Activated T-cell treated with anti-CD3 and anti-CD28 coated beads for 24 hours (primary cell): ENCODE results near the gene CGB2.

Source experiments
- DNase-seq: peaks from one replicate; pipeline ENCODE4 v3.0.0-alpha.2; 2020; ENCODE audit warnings: low read depth

CGB2 gene

DNA sequence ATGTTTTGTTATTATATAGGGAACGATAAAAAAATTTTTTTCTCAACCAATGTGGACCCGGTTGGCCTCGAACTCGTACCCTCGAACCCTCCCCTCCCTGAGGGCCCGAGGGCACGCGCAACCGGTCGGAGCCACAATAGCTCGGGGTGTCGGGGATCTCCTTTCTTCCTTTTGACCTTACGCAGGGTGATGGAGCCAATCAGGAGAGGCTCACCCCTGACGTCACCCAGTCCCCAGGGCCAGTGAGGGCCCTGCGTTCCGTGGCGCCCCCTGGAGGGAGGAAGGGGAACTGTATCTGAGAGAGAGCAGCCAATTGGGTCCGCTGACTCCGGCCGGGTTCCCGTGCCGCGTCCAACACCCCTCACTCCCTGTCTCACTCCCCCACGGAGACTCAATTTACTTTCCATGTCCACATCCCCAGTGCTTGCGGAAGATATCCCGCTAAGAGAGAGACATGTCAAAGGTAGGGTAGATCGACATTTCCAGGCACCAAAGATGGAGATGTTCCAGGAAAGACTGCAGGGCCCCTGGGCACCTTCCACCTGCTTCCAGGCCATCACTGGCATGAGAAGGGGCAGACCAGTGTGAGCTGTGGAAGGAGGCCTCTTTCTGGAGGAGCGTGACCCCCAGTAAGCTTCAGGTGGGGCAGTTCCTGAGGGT, at the start of gene CGB2:
Gene CGB2, plus strand, starts transcription at position 249 of the 660 bp plus-strand sequence. Its CDS starts 206 bp downstream, at position 455.
- DNase-seq, result peak; percentile 55

DNA sequence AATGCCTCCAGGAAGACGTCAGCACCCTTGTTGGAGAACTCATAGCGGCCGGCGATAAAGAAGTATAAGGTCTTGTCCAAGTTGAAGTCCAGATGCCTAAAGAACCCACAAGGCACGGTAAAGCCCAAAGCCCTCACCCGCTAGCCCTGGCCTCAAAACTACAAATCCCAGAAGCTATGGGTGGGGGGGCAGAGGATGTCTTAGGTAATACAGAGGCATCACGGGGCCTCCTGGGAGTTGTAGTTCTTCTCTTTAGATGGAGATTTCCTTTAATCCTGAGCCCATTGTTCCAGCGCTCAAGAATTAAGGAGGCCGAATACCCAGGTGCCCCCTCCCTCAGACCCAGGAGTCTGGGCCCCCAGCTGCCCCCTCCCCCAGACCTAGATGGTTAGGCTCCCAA, 49.4 kb upstream of the CGB2 start:
- DNase-seq, result no peak

GRCh38 chr19:48985711-48986110, 46.0 kb upstream of the CGB2 start:
- no peak for DNase-seq

DNA sequence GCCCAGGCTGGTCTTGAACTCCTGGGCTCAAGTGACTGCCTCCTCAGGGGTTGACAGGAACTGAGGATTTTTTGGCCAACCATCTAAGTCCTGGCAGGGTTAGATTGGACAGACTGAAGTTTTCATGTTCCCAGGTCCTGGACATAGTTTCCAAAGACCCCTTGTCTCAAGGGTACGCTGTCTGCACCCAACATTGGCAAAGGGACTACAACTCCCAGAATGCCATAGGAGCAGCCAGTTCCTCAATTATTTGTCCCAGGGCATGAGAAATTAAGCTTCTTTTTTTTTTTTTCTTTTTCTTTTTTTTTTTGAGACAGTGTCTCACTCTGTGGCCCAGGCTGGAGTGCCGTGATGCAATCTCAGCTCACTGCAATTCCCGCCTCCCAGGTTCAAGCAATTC, 45.5 kb upstream of the CGB2 start:
- DNase-seq, result no peak

DNA sequence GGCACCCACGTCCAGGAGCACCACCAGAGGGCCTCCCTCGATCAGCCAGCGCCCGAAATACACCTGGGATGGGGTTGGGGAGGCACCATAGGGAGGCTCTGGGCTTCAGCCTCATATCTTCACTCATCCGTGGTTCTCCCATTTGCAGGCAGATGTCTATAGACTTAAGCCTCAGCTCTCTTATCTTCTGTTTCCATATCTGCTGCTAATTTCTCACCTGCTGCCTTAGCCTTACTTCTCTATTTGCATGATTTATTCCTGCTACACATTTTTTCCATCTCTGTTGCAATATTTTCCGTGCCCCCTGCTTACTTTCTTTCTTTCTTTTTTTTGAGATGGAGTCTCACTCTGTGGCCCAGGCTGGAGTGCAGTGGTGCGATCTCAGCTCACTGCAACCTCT, 44.4 kb upstream of the CGB2 start:
- DNase-seq, result no peak

DNA sequence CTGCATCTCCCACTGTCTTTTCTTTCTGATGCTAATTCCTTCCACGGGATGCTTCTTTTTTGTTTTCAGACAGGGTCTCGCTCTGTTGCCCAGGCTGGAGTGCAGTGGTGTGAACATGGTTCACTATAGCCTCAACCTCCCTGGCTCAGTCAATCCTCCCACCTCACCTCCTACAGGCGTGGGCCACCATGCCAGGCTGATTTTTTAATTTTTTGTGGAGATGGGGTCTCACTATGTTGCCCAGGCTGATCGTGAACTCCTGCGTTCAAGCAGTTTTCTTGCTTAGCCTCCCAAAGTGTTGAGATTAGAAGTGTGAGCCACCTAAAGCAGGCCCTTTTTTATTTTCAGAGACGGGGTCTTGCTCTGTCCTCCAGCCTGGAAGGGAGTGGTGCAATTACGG, 43.4 kb upstream of the CGB2 start:
- no peak for DNase-seq

DNA sequence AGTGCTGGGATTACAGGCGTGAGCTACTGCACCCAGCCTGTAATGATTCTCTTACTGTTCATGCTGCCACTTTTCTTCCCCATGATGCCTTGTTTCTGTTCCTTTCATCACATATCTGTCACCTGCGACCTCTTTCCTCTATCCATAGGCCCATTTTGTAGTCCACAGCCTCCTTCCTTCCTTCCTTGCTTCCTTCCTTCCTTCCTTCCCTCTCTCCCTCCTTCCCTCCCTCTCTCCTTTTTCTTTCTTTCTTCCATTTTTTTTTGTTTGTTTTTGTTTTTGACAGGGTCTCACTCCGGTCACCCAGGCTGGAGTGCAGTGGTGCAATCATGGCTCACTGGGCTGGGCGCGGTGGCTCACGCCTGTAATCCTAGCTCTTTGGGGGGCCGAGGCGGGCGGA, 42.8 kb upstream of the CGB2 start:
- no peak for DNase-seq

DNA sequence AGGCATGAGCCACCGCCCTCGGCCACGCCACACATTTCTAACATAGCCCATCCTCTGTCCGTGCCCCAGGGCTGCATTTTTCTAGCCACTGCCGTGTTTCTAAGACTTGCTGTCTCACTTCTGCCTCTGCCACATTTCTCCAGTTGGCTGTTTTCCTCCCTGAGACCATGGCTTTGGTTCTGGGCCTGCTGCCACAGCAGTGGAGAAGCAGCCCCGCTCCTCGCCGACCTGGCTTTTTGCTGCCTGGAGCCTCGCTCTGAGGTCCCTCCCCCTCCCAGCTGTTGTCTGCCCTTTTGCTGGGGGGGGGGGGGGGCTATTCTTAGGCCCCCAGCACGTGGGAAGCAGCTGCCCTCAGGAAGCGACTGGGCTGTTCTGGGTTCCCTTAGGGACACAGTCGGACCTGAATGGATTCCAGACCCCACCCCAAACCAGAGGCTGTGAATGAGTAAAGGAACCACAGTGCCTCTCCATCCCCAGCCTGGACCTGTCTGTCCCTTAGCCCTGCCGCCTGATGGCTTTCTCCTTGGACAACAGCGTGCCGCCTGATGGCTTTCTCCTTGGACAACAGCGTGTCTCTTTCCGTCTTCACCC, 41.9 kb upstream of the CGB2 start:
- no peak for DNase-seq

GRCh38 chr19:48990400-48990799, 41.3 kb upstream of the CGB2 start:
- DNase-seq, result no peak

DNA sequence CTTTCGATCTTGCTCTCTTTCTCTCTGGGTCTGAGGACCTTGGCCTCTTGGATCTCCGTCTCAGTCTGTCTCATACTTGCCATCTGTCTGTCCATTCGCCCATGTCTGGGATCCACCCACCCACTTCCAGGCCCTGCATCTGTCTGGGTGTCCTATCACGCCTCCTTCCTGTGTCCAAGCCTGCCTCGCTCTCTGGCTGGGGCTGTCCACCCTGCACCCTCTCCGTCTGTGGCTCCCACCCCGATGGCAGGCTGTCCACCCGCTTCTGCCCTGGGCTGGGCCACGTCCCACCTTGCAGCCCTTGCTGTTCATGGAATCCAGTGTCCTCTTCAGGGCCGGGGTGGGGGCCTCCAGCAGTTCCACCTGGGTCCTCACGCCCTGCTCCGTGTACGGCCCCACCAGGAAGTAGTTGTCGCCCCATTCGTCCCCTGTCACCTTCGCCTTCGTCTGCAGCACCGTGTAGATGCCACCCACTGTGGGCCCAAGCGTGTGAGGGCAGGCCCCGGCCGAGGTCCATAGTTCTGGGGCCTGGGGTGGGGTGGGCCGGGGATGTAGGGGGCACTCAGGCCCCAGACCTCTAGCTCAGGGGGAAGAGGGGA, 40.6 kb upstream of the CGB2 start:
- DNase-seq, result no peak

- DNase-seq, result no peak
These were observed 39.7 kb upstream of the CGB2 start for GRCh38 chr19:48991873-48992580.

- no peak for DNase-seq
These were observed 39.0 kb upstream of the CGB2 start for GRCh38 chr19:48992581-48993174.

- peak; percentile 99 for DNase-seq
These were observed 38.3 kb upstream of the CGB2 start, which contains the start of the genes GYS1 and RUVBL2 for GRCh38 chr19:48993175-48994034. TSS of gene GYS1 (minus strand) at chr19:48993309. CDS start at chr19:48993112, 197 bp downstream. TSS of gene RUVBL2 (plus strand) at chr19:48993887. CDS start at chr19:48993912, 25 bp downstream.

DNA sequence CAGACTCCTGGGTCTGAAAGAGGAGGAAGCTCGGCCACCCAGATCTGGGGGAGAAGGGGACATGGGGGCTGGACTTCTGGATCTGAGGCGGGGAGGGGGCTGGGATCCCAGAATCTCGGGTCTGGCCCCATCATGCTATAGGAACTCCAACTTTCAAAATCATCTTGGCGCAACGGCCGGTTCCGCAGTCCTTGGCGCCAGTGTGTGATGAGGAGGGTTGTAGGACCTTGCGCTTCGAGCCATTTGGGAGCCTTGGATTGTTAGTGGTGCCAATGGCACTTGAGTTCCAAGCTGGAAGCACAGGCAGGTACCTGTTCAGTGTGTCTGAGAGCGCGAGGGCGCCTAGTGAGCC, 37.7 kb upstream of the CGB2 start:
- no peak for DNase-seq

- DNase-seq, result no peak
These were observed 33.7 kb upstream of the CGB2 start for GRCh38 chr19:48997972-48998371.

GRCh38 chr19:48999481-49000325, 32.0 kb upstream of the CGB2 start:
- DNase-seq, result no peak

GRCh38 chr19:49004133-49004532, 27.6 kb upstream of the CGB2 start:
- no peak for DNase-seq

DNA sequence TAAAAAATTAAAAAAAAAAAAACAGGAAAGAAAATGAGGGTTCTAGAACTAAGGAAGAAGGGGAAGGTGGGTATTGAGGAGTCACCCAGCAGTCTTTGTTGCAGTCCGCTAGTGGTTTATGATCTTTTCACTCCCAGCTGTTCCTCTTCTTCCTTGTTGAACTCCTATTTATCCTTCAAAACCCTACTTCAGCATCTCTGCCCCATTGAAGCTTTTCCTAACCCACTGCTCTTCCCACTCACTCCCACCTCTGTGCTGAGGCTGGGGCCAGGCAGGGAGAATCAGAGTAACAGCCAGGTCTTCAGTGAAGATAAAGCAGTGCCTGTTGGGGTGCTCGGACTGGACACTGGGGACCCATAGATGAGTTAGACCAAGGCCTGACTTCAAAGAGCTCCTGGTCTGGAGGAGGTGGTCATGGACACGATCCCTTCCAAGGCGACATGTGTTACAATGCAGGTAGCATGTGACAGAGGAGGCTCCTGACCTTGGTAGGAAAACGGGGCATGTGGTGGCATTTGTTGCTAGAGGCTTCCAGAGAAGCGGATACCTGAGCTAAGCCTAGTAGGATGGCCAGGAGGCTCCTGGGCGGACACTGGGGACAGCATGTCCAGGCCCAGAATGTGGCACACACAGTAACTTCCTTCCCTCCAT, 26.6 kb upstream of the CGB2 start:
- no peak for DNase-seq

- no peak for DNase-seq
These were observed 24.8 kb upstream of the CGB2 start for GRCh38 chr19:49006905-49007304.

GRCh38 chr19:49009828-49010227, 21.9 kb upstream of the CGB2 start:
- DNase-seq, result no peak
